Liver (tissue), 9 donors: ENCODE data around the gene LHFPL2. TPM values are rescaled to one million over a fixed set of nuclear protein-coding genes. Genes with fewer than 3 reads are reported as not detected.

Source experiments
- DNase-seq: peaks from one replicate; pipeline ENCODE4 v3.0.0-alpha.2; 2017; ENCODE audit warnings: low spot score
- H3K27ac ChIP-seq, 2 donors: one replicate each; pipeline ENCODE4 v1.7.0; 2013; ENCODE audit warnings: inconsistent platforms in 2 of 2, low read length in 2 of 2, control low read depth in 1 of 2, low read depth in 1 of 2, mild to moderate bottlenecking in 1 of 2
- H3K27me3 ChIP-seq, 4 donors: one replicate each; pipeline versions ENCODE4 v1.6.1 to v1.7.0; 2013; ENCODE audit warnings: low read length in 3 of 4, inconsistent platforms in 1 of 4, mild to moderate bottlenecking in 1 of 4, moderate library complexity in 1 of 4; ENCODE audit not compliant: control insufficient read depth in 4 of 4, insufficient read depth in 4 of 4
- H3K36me3 ChIP-seq, 4 donors: one replicate each; pipeline versions ENCODE4 v1.6.1 to v1.7.0; 2013; ENCODE audit warnings: low read length in 3 of 4, mild to moderate bottlenecking in 3 of 4, low read depth in 1 of 4, moderate library complexity in 1 of 4; ENCODE audit not compliant: control insufficient read depth in 4 of 4, insufficient read depth in 3 of 4
- H3K4me1 ChIP-seq, 4 donors: one replicate each; pipeline versions ENCODE4 v1.6.1 to v1.7.0; 2013; ENCODE audit warnings: low read length in 3 of 4, mild to moderate bottlenecking in 3 of 4, moderate library complexity in 1 of 4; ENCODE audit not compliant: control insufficient read depth in 4 of 4, insufficient read depth in 4 of 4
- H3K4me3 ChIP-seq, 3 donors: one replicate each; pipeline versions ENCODE4 v1.6.1 to v1.7.0; 2013; ENCODE audit warnings: low read length in 3 of 3, control low read depth in 1 of 3, low read depth in 1 of 3, mild to moderate bottlenecking in 1 of 3
- H3K9ac ChIP-seq, 2 donors: one replicate each; pipeline ENCODE4 v1.7.0; 2013; ENCODE audit warnings: low read length in 2 of 2, mild to moderate bottlenecking in 2 of 2, moderate library complexity in 2 of 2, control low read depth in 1 of 2, low read depth in 1 of 2
- H3K9me3 ChIP-seq, 4 donors: one replicate each; pipeline versions ENCODE4 v1.6.1 to v1.7.0; 2013; ENCODE audit warnings: low read length in 3 of 4; ENCODE audit not compliant: control insufficient read depth in 4 of 4
- ATF3 ChIP-seq: IDR thresholded peaks from 2 replicates; pipeline ENCODE4 v1.6.1; 2016; ENCODE audit warnings: antibody characterized with exemption
- CTCF ChIP-seq: fragments of 150-350 bp; IDR thresholded peaks from 2 replicates; pipeline ENCODE4 v1.5.1; 2017; ENCODE audit warnings: improper control_type of control experiment, low read depth, low read length; ENCODE audit not compliant: missing input control
- EGR1 ChIP-seq, 2 donors: IDR thresholded peaks; 2 replicates each; pipeline ENCODE4 v1.6.1; 2016 to 2018; ENCODE audit warnings: antibody characterized with exemption in 2 of 2, low read depth in 2 of 2
- FOXA1 ChIP-seq: IDR thresholded peaks from 2 replicates; pipeline ENCODE4 v1.6.1; 2016; ENCODE audit warnings: antibody characterized with exemption
- FOXA2 ChIP-seq: IDR thresholded peaks from 2 replicates; pipeline ENCODE4 v1.6.1; 2016; ENCODE audit warnings: antibody characterized with exemption
- GABPA ChIP-seq, 2 donors: IDR thresholded peaks in 1 of 2; conservative IDR thresholded peaks in 1 of 2; 2 replicates each; pipeline ENCODE4 v1.6.1; 2016; ENCODE audit warnings: antibody characterized with exemption in 2 of 2, mild to moderate bottlenecking in 1 of 2, moderate library complexity in 1 of 2
- HNF4A ChIP-seq, 2 donors: conservative IDR thresholded peaks; 2 replicates each; pipeline ENCODE4 v1.6.1; 2016; ENCODE audit warnings: antibody characterized with exemption in 2 of 2, mild to moderate bottlenecking in 2 of 2
- HNF4G ChIP-seq: IDR thresholded peaks from 2 replicates; pipeline ENCODE4 v1.6.1; 2016; ENCODE audit warnings: antibody characterized with exemption
- JUND ChIP-seq, 2 donors: IDR thresholded peaks; 2 replicates each; pipeline ENCODE4 v1.6.1; 2016; ENCODE audit warnings: antibody characterized with exemption in 2 of 2
- MAX ChIP-seq: IDR thresholded peaks from 2 replicates; pipeline ENCODE4 v1.6.1; 2016; ENCODE audit warnings: antibody characterized with exemption
- NR2F2 ChIP-seq: IDR thresholded peaks from 2 replicates; pipeline ENCODE4 v1.6.1; 2016; ENCODE audit warnings: antibody characterized with exemption
- RAD21 ChIP-seq, 2 donors: IDR thresholded peaks; 2 replicates each; pipeline ENCODE4 v1.6.1; 2016; ENCODE audit warnings: antibody characterized with exemption in 2 of 2, mild to moderate bottlenecking in 2 of 2
- RXRA ChIP-seq, 2 donors: IDR thresholded peaks; 2 replicates each; pipeline ENCODE4 v1.6.1; 2017 to 2018; ENCODE audit warnings: antibody characterized with exemption in 2 of 2, mild to moderate bottlenecking in 1 of 2
- SP1 ChIP-seq: IDR thresholded peaks from 2 replicates; pipeline ENCODE4 v1.6.1; 2018; ENCODE audit warnings: antibody characterized with exemption, mild to moderate bottlenecking
- TAF1 ChIP-seq: conservative IDR thresholded peaks from 2 replicates; pipeline ENCODE4 v1.6.1; 2016; ENCODE audit warnings: antibody characterized with exemption, mild to moderate bottlenecking
- YY1 ChIP-seq: IDR thresholded peaks from 2 replicates; pipeline ENCODE4 v1.6.1; 2016; ENCODE audit warnings: antibody characterized with exemption, mild to moderate bottlenecking
- ZBTB33 ChIP-seq: IDR thresholded peaks from 2 replicates; pipeline ENCODE4 v1.6.1; 2016; ENCODE audit warnings: antibody characterized with exemption
- WGBS: extraction: QIAGEN DNeasy Blood & Tissue Kit; methylation state at CpG from one replicate; pipeline ENCODE4 v1.1.7; 2013; 5-methylcytosine and 5-hydroxymethylcytosine counted together
- polyA plus RNA-seq, 2 donors: library from polyadenylated mRNA; stranded (reverse) in 1 of 2; unstranded in 1 of 2; fragments of 200-250 nt in 1 of 2; fragments of >200 nt in 1 of 2; fragmentation: Nextera tagmentation in 1 of 2; extraction: Ambion mirVana in 1 of 2; gene quantifications; one replicate each; pipeline versions ENCODE4 v1.2.1 to v1.2.3, GENCODE V29; 2013 to 2015
- total RNA-seq, 2 donors: library from RNA; depleted of rRNA; stranded (reverse); fragments of >200 nt; gene quantifications; one replicate each; pipeline ENCODE4 v1.2.3, GENCODE V29; 2014
- TF ChIP-seq, protein P1 (sequence below): IDR thresholded peaks from 2 replicates; pipeline ENCODE4 v1.6.1; 2016; ENCODE audit warnings: antibody characterized with exemption, mild to moderate bottlenecking
- donor health status: healthy.
- donor health status: healthy.
- donor health status: healthy.
- donor health status: healthy.
- donor health status: healthy.

Gene LHFPL2
- total and polyA plus RNA-seq, 4 donors = 1.6 to 9.4 (median 5.6) TPM

DNA sequence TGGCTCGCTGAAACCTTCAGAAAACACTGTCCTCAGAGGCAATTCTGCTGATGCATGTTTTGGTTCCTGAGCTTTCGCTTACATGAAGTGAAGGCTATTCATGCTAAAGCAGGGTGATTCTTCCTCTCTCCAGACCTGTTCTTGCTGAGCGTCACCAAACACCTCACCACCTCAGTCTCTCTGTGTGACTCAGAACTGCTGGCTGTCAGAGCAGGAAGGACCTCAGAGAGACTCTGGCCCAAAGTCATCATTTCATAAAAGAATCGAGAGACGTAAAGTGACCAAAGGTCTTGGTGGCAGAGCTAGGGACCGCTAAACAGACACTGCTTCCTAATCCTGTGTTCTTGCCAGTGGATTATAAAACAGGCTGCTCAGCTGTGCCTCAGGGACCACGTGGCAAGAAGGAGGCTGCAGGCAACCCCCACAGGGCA lies 73.8 kb downstream of the LHFPL2 start:
- H3K9ac ChIP-seq = no peak overlapping the region
- no peaks in the 10 kb centered on the region for H3K36me3 ChIP-seq
- no peak overlapping the region for H3K27ac ChIP-seq
- no peaks in the 10 kb centered on the region for H3K9me3 ChIP-seq
- no peak overlapping the region for H3K4me3 ChIP-seq
- no peak for DNase-seq
- H3K27me3 ChIP-seq = no peaks in the 10 kb centered on the region
- 68% methylated on average over 7 of the region's 7 CpGs for WGBS
- peaks cover 0 to 7% (median 0%) of the 10 kb centered on the region in 4 donors for H3K4me1 ChIP-seq
- TF ChIP-seq TAF1 (no peak), RAD21 (IDR thresholded peaks at IDR 0.05) (no peak), GABPA (IDR thresholded peaks at IDR 0.05 in 1 of 2, conservative IDR thresholded peaks at IDR 0.05 in 1 of 2) (no peak), CTCF (no peak), HNF4G (no peak), ATF3 (no peak), RXRA (IDR thresholded peaks at IDR 0.05) (no peak), EGR1 (IDR thresholded peaks at IDR 0.05; ENCODE audit: low read depth in 2 of 2) (no peak), MAX (no peak), ZBTB33 (no peak), FOXA1 (no peak), YY1 (no peak), JUND (IDR thresholded peaks at IDR 0.05) (no peak), SP1 (no peak), NR2F2 (no peak), FOXA2 (no peak), HNF4A (conservative IDR thresholded peaks at IDR 0.05) (no peak)
- TF ChIP-seq, protein P1, sequence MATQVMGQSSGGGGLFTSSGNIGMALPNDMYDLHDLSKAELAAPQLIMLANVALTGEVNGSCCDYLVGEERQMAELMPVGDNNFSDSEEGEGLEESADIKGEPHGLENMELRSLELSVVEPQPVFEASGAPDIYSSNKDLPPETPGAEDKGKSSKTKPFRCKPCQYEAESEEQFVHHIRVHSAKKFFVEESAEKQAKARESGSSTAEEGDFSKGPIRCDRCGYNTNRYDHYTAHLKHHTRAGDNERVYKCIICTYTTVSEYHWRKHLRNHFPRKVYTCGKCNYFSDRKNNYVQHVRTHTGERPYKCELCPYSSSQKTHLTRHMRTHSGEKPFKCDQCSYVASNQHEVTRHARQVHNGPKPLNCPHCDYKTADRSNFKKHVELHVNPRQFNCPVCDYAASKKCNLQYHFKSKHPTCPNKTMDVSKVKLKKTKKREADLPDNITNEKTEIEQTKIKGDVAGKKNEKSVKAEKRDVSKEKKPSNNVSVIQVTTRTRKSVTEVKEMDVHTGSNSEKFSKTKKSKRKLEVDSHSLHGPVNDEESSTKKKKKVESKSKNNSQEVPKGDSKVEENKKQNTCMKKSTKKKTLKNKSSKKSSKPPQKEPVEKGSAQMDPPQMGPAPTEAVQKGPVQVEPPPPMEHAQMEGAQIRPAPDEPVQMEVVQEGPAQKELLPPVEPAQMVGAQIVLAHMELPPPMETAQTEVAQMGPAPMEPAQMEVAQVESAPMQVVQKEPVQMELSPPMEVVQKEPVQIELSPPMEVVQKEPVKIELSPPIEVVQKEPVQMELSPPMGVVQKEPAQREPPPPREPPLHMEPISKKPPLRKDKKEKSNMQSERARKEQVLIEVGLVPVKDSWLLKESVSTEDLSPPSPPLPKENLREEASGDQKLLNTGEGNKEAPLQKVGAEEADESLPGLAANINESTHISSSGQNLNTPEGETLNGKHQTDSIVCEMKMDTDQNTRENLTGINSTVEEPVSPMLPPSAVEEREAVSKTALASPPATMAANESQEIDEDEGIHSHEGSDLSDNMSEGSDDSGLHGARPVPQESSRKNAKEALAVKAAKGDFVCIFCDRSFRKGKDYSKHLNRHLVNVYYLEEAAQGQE = no peak
